HepG2 (cell line): ENCODE measurements around the gene GSK3B. TPM values are rescaled to one million over a fixed set of nuclear protein-coding genes. Genes with fewer than 3 reads are reported as not detected.

ENCODE experiments used
- ATAC-seq: fragments of 200-7000 bp; cut with Tn5 transposase; 3 replicates; pipeline ENCODE4 v1.9.1; 2020; ENCODE audit warnings: mild to moderate bottlenecking, moderate library complexity
- BruUV-seq: library from RNA; stranded (reverse); fragments of 400-500 nt; replicated peaks from 2 replicates; lab custom pipeline; 2021; lab: Mats Ljungman, UMichigan
- CTCF ChIA-PET: fragments of 300-600 bp; formaldehyde crosslinking; extraction: SDS; loops from one replicate; lab custom pipeline; 2021; ENCODE audit warnings: low total read pairs, inconsistent platforms, low intra/inter-chr PET ratio; lab: Yijun Ruan, JAX
- POLR2A ChIA-PET: fragments of 350-600 bp; sonication (Branson Sonifier 250); formaldehyde crosslinking; loops from one replicate; lab custom pipeline; 2020; ENCODE audit warnings: antibody characterized with exemption, inconsistent platforms; lab: Yijun Ruan, JAX
- DNase-seq: peaks from one replicate; pipeline ENCODE4 v3.0.0-alpha.2; 2015; ENCODE audit warnings: low spot score
- FAIRE-seq: peaks from 3 replicates; lab custom pipeline; 2011; peaks lifted over from hg19 to GRCh38; lab: Jason Lieb, UNC
- H2AFZ ChIP-seq: one replicate; pipeline ENCODE4 v1.6.1; 2011; ENCODE audit warnings: low read length, inconsistent platforms
- H3K27ac ChIP-seq: fragments of 300-600 bp; 3 replicates; pipeline ENCODE4 v1.8.0; 2011; ENCODE audit warnings: mixed run types, mild to moderate bottlenecking, mixed read lengths, low read length, inconsistent platforms; ENCODE audit not compliant: insufficient read depth; ENCODE audit errors: extremely low read length
- H3K27me3 ChIP-seq, 2 experiments: fragments of 200-600 bp in 1 of 2; 2 replicates in 1 of 2; 3 replicates in 1 of 2; pipeline versions ENCODE4 v1.6.0 to v1.8.0; 2011; ENCODE audit warnings: low read length in 2 of 2, mild to moderate bottlenecking in 2 of 2, moderate library complexity in 2 of 2, inconsistent platforms in 1 of 2; ENCODE audit not compliant: insufficient read depth in 2 of 2, control insufficient read depth in 1 of 2
- H3K36me3 ChIP-seq, 2 experiments: fragments of 200-600 bp in 1 of 2; replicated peaks in 1 of 2; 2 replicates in 1 of 2; 3 replicates in 1 of 2; pipeline versions ENCODE4 v1.5.1 to v1.8.0; 2011; ENCODE audit warnings: low read length in 2 of 2, inconsistent platforms in 1 of 2; ENCODE audit not compliant: insufficient read depth in 2 of 2, control insufficient read depth in 1 of 2
- H3K4me1 ChIP-seq: 2 replicates; pipeline ENCODE4 v1.5.1; 2012; ENCODE audit warnings: low read length, inconsistent platforms; ENCODE audit not compliant: insufficient read depth
- H3K4me2 ChIP-seq: 2 replicates; pipeline ENCODE4 v1.6.0; 2011; ENCODE audit warnings: low read depth, low read length, inconsistent platforms
- H3K4me3 ChIP-seq, 3 experiments: fragments of 200-600 bp in 1 of 3; sonication (generic), shearing (Covaris generic) in 1 of 3; replicated peaks in 1 of 3; 2 replicates each; pipeline ENCODE4 v1.5.1; 2011 to 2016; ENCODE audit warnings: low read length in 3 of 3, inconsistent platforms in 2 of 3, low read depth in 2 of 3, mild to moderate bottlenecking in 2 of 3, control low read depth in 1 of 3, mixed read lengths in 1 of 3; ENCODE audit not compliant: insufficient read depth in 1 of 3
- H3K79me2 ChIP-seq: one replicate; pipeline ENCODE4 v1.6.1; 2011; ENCODE audit warnings: low read length, inconsistent platforms; ENCODE audit not compliant: insufficient read depth
- H3K9ac ChIP-seq: 2 replicates; pipeline ENCODE4 v1.6.0; 2011; ENCODE audit warnings: mild to moderate bottlenecking, low read depth, low read length, inconsistent platforms; ENCODE audit not compliant: insufficient read depth
- H3K9me3 ChIP-seq: 2 replicates; pipeline ENCODE4 v1.5.1; 2012; ENCODE audit warnings: mild to moderate bottlenecking, low read length
- H4K20me1 ChIP-seq: 2 replicates; pipeline ENCODE4 v1.6.0; 2011; ENCODE audit warnings: inconsistent platforms, mild to moderate bottlenecking, low read length, moderate library complexity; ENCODE audit not compliant: insufficient read depth
- AFF4 ChIP-seq: sonication (generic); formaldehyde crosslinking; IDR thresholded peaks from 2 replicates; pipeline ENCODE4 v1.4.0; 2020; ENCODE audit warnings: missing genetic modification reagents
- DPF2 ChIP-seq: sonication (generic); formaldehyde crosslinking; IDR thresholded peaks from 2 replicates; pipeline ENCODE4 v1.4.0; 2020; ENCODE audit warnings: mild to moderate bottlenecking, low read depth, missing genetic modification reagents, borderline replicate concordance
- IRF9 ChIP-seq: sonication (generic); formaldehyde crosslinking; IDR thresholded peaks from 2 replicates; pipeline ENCODE4 v1.8.0; 2022; ENCODE audit warnings: missing genetic modification reagents, mild to moderate bottlenecking, borderline replicate concordance
- JUND ChIP-seq: sonication (generic); formaldehyde crosslinking; IDR thresholded peaks from 2 replicates; pipeline ENCODE4 v1.8.0; 2022; ENCODE audit warnings: mild to moderate bottlenecking, missing genetic modification reagents
- MTA1 ChIP-seq: sonication (generic); formaldehyde crosslinking; IDR thresholded peaks from 2 replicates; pipeline ENCODE4 v1.4.0; 2020; ENCODE audit warnings: missing genetic modification reagents, mild to moderate bottlenecking, borderline replicate concordance
- MTERF4 ChIP-seq: sonication (generic); formaldehyde crosslinking; IDR thresholded peaks from 2 replicates; pipeline ENCODE4 v1.8.0; 2023; ENCODE audit warnings: mild to moderate bottlenecking, missing genetic modification reagents
- SMARCE1 ChIP-seq: fragments of 450-650 bp; IDR thresholded peaks from 2 replicates; pipeline ENCODE4 v1.6.1; 2017; ENCODE audit warnings: borderline replicate concordance
- ZC3H13 ChIP-seq: sonication (generic); formaldehyde crosslinking; IDR thresholded peaks from 2 replicates; pipeline ENCODE4 v1.8.1; 2023; ENCODE audit warnings: mild to moderate bottlenecking, missing genetic modification reagents, moderate library complexity
- ZNF101 ChIP-seq: sonication (generic); formaldehyde crosslinking; IDR thresholded peaks from 2 replicates; pipeline ENCODE4 v1.4.0; 2020; ENCODE audit warnings: mild to moderate bottlenecking, low read depth, missing genetic modification reagents, borderline replicate concordance
- ZNF124 ChIP-seq: sonication (generic); formaldehyde crosslinking; IDR thresholded peaks from 2 replicates; pipeline ENCODE4 v1.4.0; 2020; ENCODE audit warnings: missing genetic modification reagents
- ZNF136 ChIP-seq: sonication (generic); formaldehyde crosslinking; IDR thresholded peaks from 2 replicates; pipeline ENCODE4 v1.8.1; 2022; ENCODE audit warnings: low read depth, mild to moderate bottlenecking, moderate library complexity, missing genetic modification reagents
- ZNF558 ChIP-seq: sonication (generic); formaldehyde crosslinking; IDR thresholded peaks from 2 replicates; pipeline ENCODE4 v1.9.0; 2022; ENCODE audit warnings: mild to moderate bottlenecking, missing genetic modification reagents, borderline replicate concordance
- ZNF598 ChIP-seq: sonication (generic); formaldehyde crosslinking; IDR thresholded peaks from 2 replicates; pipeline ENCODE4 v1.5.1; 2020; ENCODE audit warnings: mild to moderate bottlenecking, missing genetic modification reagents, borderline replicate concordance
- ZNF609 ChIP-seq: sonication (generic); formaldehyde crosslinking; IDR thresholded peaks from 2 replicates; pipeline ENCODE4 v1.4.0; 2020; ENCODE audit warnings: mild to moderate bottlenecking, missing genetic modification reagents, borderline replicate concordance
- WGBS: methylation state at CpG from one replicate; pipeline ENCODE4 v1.1.6; 2017; ENCODE audit warnings: low lambda C conversion rate; 5-methylcytosine and 5-hydroxymethylcytosine counted together
- in situ Hi-C: cut with HindIII; loops from 2 replicates; pipeline ENCODE4 v1.10.0; 2017; ENCODE audit warnings: low pct_unique_long_range_greater_than_20kb; ENCODE audit not compliant: extremely low pct_ligation_motif_present
- intact Hi-C: fragments of 100-400 bp; cut with micrococcal nuclease; formaldehyde crosslinking; loops from one replicate; pipeline ENCODE4 v1.10.0; 2022; ENCODE audit not compliant: unreplicated experiment
- polyA plus RNA-seq, 8 experiments: library from polyadenylated mRNA; depleted of rRNA in 3 of 8; stranded (reverse) in 7 of 8; unstranded in 1 of 8; fragments of >200 nt; fragmentation: Illumina TruSeq in 4 of 8; extraction: Trizol in 4 of 8; gene quantifications; 2 replicates each; pipeline versions ENCODE4 v1.2.1 to v1.2.3, GENCODE V29; 2011 to 2016; ENCODE audit warnings: low read depth in 4 of 8, missing spikeins in 1 of 8, mixed read lengths in 1 of 8; ENCODE audit not compliant: insufficient read depth in 1 of 8
- total RNA-seq, 5 experiments: library from RNA; depleted of rRNA; stranded (reverse); fragments of >200 nt; fragmentation: Illumina TruSeq; extraction: Trizol; gene quantifications; 2 replicates each; pipeline ENCODE4 v1.2.3, GENCODE V29; 2016; ENCODE audit warnings: low read depth in 1 of 5

GSK3B gene
- total and polyA plus RNA-seq, 2 of the 13 experiments (the other 11 are each of a cell fraction or from before 2014, with no cell fraction given) = 22.3 to 30.1 TPM

- no peak for FAIRE-seq
- Histone ChIP-seq H3K27me3 (no peaks in the 10 kb centered on the region; a peak in 1 of 5 replicates), H3K27ac (no peak overlapping the region), H3K9me3 (no peaks in the 10 kb centered on the region), H4K20me1 (peaks cover 50% of the 10 kb centered on the region), H3K4me2 (peak overlapping the region; percentile 77), H3K4me3 (peak overlapping the region in 1 of 3 experiments; percentile 98; a peak in 1 of 6 replicates), H2AFZ (no peak overlapping the region), H3K79me2 (peaks cover 95% of the 10 kb centered on the region), H3K36me3 (peaks cover 0 to 1% of the 10 kb centered on the region in 2 experiments; a peak in 1 of 5 replicates), H3K9ac (no peak overlapping the region), H3K4me1 (peaks cover 35% of the 10 kb centered on the region)
- ATAC-seq = no peak
- intact Hi-C loops (no loop called here), in situ Hi-C loops (no loop called here)
- no TSS peak for BruUV-seq
- no peak for DNase-seq
- ChIA-PET CTCF (no interaction called here), POLR2A (no interaction called here)
- WGBS = 78% methylated on average over 4 of the region's 4 CpGs
- no peak for TF ChIP-seq ZNF609 (CRISPR knock-in tag)
- no peak for TF ChIP-seq SMARCE1
- TF ChIP-seq ZNF101 (CRISPR knock-in tag) = no peak
- TF ChIP-seq DPF2 (CRISPR knock-in tag) = no peak
- no peak for TF ChIP-seq ZC3H13 (CRISPR knock-in tag)
- no peak for TF ChIP-seq JUND (CRISPR knock-in tag)
- TF ChIP-seq AFF4 (CRISPR knock-in tag) = no peak
- TF ChIP-seq ZNF598 (CRISPR knock-in tag) = no peak
- TF ChIP-seq MTERF4 (CRISPR knock-in tag) = no peak
- no peak for TF ChIP-seq ZNF558 (CRISPR knock-in tag)
- TF ChIP-seq MTA1 = no peak
- TF ChIP-seq IRF9 = no peak
- no peak for TF ChIP-seq ZNF124
- TF ChIP-seq ZNF136 (CRISPR knock-in tag) = no peak
Measured at GRCh38 chr3:120089089-120089488, 5.2 kb downstream of the GSK3B start.
